Measurements from ENCODE around the gene LRPAP1.

GRCh38 chr4:3479358-3480101, 52.7 kb downstream of the LRPAP1 start:
- TF ChIP-seq, protein P1, sequence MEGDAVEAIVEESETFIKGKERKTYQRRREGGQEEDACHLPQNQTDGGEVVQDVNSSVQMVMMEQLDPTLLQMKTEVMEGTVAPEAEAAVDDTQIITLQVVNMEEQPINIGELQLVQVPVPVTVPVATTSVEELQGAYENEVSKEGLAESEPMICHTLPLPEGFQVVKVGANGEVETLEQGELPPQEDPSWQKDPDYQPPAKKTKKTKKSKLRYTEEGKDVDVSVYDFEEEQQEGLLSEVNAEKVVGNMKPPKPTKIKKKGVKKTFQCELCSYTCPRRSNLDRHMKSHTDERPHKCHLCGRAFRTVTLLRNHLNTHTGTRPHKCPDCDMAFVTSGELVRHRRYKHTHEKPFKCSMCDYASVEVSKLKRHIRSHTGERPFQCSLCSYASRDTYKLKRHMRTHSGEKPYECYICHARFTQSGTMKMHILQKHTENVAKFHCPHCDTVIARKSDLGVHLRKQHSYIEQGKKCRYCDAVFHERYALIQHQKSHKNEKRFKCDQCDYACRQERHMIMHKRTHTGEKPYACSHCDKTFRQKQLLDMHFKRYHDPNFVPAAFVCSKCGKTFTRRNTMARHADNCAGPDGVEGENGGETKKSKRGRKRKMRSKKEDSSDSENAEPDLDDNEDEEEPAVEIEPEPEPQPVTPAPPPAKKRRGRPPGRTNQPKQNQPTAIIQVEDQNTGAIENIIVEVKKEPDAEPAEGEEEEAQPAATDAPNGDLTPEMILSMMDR (IDR thresholded peaks at IDR 0.05): no peak
- TF ChIP-seq POLR2A (IDR thresholded peaks at IDR 0.05): no peak
- no peak for TF ChIP-seq EP300 (IDR thresholded peaks at IDR 0.05)

All from ovary (tissue), 3 donors.